SK-N-MC (cell line): ENCODE data around the gene RNF123.

Experiments
- DNase-seq: peaks from one replicate; pipeline ENCODE4 v3.0.0-alpha.2; 2011; ENCODE audit warnings: low read depth, low spot score
- H3K27ac ChIP-seq: fragments of 200-600 bp; sonication (generic); 2 replicates; pipeline ENCODE4 v1.5.1; 2016; ENCODE audit warnings: mixed run types
- H3K36me3 ChIP-seq: fragments of 200-600 bp; sonication (generic); 2 replicates; pipeline ENCODE4 v1.6.1; 2017; ENCODE audit warnings: antibody characterized with exemption, low read length, mixed read lengths; ENCODE audit not compliant: insufficient read depth
- H3K4me3 ChIP-seq: fragments of 200-600 bp; sonication (generic); 2 replicates; pipeline ENCODE4 v1.5.1; 2016
- H3K9ac ChIP-seq: fragments of 200-600 bp; sonication (generic); 2 replicates; pipeline ENCODE4 v1.8.0; 2017; ENCODE audit warnings: mixed run types, mixed read lengths; ENCODE audit not compliant: insufficient read length
- H3K9me3 ChIP-seq: fragments of 200-600 bp; sonication (generic); 2 replicates; pipeline ENCODE4 v1.6.1; 2017; ENCODE audit warnings: low read depth, mild to moderate bottlenecking, antibody characterized with exemption, low read length, moderate library complexity, mixed read lengths
- EZH2 ChIP-seq: fragments of 200-600 bp; sonication (generic); IDR thresholded peaks from one replicate; pipeline ENCODE4 v1.6.1; 2017; ENCODE audit warnings: antibody characterized with exemption
- FOXP2 ChIP-seq: optimal IDR thresholded peaks from 2 replicates; pipeline ENCODE3; 2011; ENCODE audit warnings: mild to moderate bottlenecking, moderate library complexity; ENCODE audit not compliant: insufficient read depth; ENCODE audit errors: extremely low read length, control extremely low read depth
- POLR2AphosphoS5 ChIP-seq: IDR thresholded peaks from 2 replicates; pipeline ENCODE4 v1.6.1; 2012; ENCODE audit warnings: mild to moderate bottlenecking, low read depth, low read length, borderline replicate concordance

Gene RNF123

GRCh38 chr3:49689046-49689907, at the start of gene RNF123, which contains the start of gene MST1:
RNF123 (plus strand) TSS chr3:49689557; CDS start chr3:49691166, 1,609 bp downstream.
MST1 (minus strand) TSS chr3:49689474; CDS start chr3:49688691, 783 bp downstream.
- H3K9me3 ChIP-seq = no peaks in the 10 kb centered on the region
- no peaks in the 10 kb centered on the region for H3K36me3 ChIP-seq
- H3K4me3 ChIP-seq = peak within 1 kb of the TSS; percentile 85
- peak; percentile 26 for DNase-seq
- H3K27ac ChIP-seq = no peak within 1 kb of the TSS
- TF ChIP-seq POLR2AphosphoS5 (peak; percentile 79), FOXP2 (no peak), EZH2 (no peak)
- peak within 1 kb of the TSS; percentile 86 for H3K9ac ChIP-seq

GRCh38 chr3:49641292-49641691, 48.1 kb upstream of the RNF123 start:
- no peaks in the 10 kb centered on the region for H3K9me3 ChIP-seq
- no peaks in the 10 kb centered on the region for H3K36me3 ChIP-seq
- TF ChIP-seq POLR2AphosphoS5 = no peak
- TF ChIP-seq EZH2 = no peak
- TF ChIP-seq FOXP2 = no peak
- H3K4me3 ChIP-seq = no peak overlapping the region
- no peak overlapping the region for H3K27ac ChIP-seq
- H3K9ac ChIP-seq = no peak overlapping the region
- DNase-seq = no peak

- Histone ChIP-seq H3K36me3 (no peaks in the 10 kb centered on the region), H3K4me3 (no peak overlapping the region), H3K9me3 (no peaks in the 10 kb centered on the region), H3K9ac (no peak overlapping the region), H3K27ac (no peak overlapping the region)
- DNase-seq = no peak
- TF ChIP-seq EZH2 = no peak
- TF ChIP-seq POLR2AphosphoS5 = no peak
- TF ChIP-seq FOXP2 = no peak
Observed at GRCh38 chr3:49641921-49642707, 47.2 kb upstream of the RNF123 start.

GRCh38 chr3:49642708-49643145, 46.6 kb upstream of the RNF123 start:
- no peak for DNase-seq
- H3K27ac ChIP-seq = no peak overlapping the region
- no peaks in the 10 kb centered on the region for H3K9me3 ChIP-seq
- TF ChIP-seq FOXP2 = no peak
- no peak for TF ChIP-seq EZH2
- no peak for TF ChIP-seq POLR2AphosphoS5
- H3K9ac ChIP-seq = no peak overlapping the region
- H3K36me3 ChIP-seq = no peaks in the 10 kb centered on the region
- H3K4me3 ChIP-seq = no peak overlapping the region

GRCh38 chr3:49644684-49645083, 44.7 kb upstream of the RNF123 start:
- Histone ChIP-seq H3K4me3 (no peak overlapping the region), H3K36me3 (no peaks in the 10 kb centered on the region), H3K9ac (no peak overlapping the region), H3K27ac (no peak overlapping the region), H3K9me3 (no peaks in the 10 kb centered on the region)
- TF ChIP-seq POLR2AphosphoS5 = no peak
- TF ChIP-seq FOXP2 = no peak
- no peak for TF ChIP-seq EZH2
- DNase-seq = no peak

GRCh38 chr3:49646236-49646635, 43.1 kb upstream of the RNF123 start:
- Histone ChIP-seq H3K36me3 (no peaks in the 10 kb centered on the region), H3K9ac (no peak overlapping the region), H3K9me3 (no peaks in the 10 kb centered on the region), H3K27ac (no peak overlapping the region), H3K4me3 (no peak overlapping the region)
- no peak for DNase-seq
- no peak for TF ChIP-seq POLR2AphosphoS5
- TF ChIP-seq EZH2 = no peak
- TF ChIP-seq FOXP2 = no peak

GRCh38 chr3:49647741-49648140, 41.6 kb upstream of the RNF123 start:
- Histone ChIP-seq H3K36me3 (no peaks in the 10 kb centered on the region), H3K27ac (no peak overlapping the region), H3K9ac (no peak overlapping the region), H3K9me3 (no peaks in the 10 kb centered on the region), H3K4me3 (no peak overlapping the region)
- DNase-seq = no peak
- TF ChIP-seq FOXP2 = no peak
- no peak for TF ChIP-seq POLR2AphosphoS5
- no peak for TF ChIP-seq EZH2
